Measurements from ENCODE around the gene DPF3.

The DPF3 gene

GRCh38 chr14:72690324-72690723 is 203.6 kb downstream of the DPF3 start:
- Histone ChIP-seq H3K79me2 (ENCODE audit: insufficient read depth, low read length) (no peaks in the 10 kb centered on the region), H3K27me3 (ENCODE audit: low read length) (no peaks in the 10 kb centered on the region), H3K4me2 (ENCODE audit: low read depth, low read length, poor library complexity, severe bottlenecking) (no peak overlapping the region), H2AFZ (ENCODE audit: low read depth, low read length, severe bottlenecking) (no peak overlapping the region), H3K36me3 (ENCODE audit: low read length) (no peaks in the 10 kb centered on the region), H4K20me1 (ENCODE audit: low read depth, low read length) (no peaks in the 10 kb centered on the region), H3K9ac (ENCODE audit: low read length) (no peak overlapping the region), H3F3A (ENCODE audit: insufficient read depth) (no peaks in the 10 kb centered on the region), H3K9me2 (replicated peaks; ENCODE audit: insufficient read depth, low read length) (no peaks in the 10 kb centered on the region), H3K9me3 (ENCODE audit: insufficient read depth, low read length) (no peaks in the 10 kb centered on the region), H3K27ac (ENCODE audit: low read depth, low read length) (no peak overlapping the region), H3K4me3 (ENCODE audit: insufficient read depth, low read length, poor library complexity, severe bottlenecking) (no peak overlapping the region)
- TF ChIP-seq CTCF (IDR thresholded peaks at IDR 0.05; ENCODE audit: insufficient read depth, low read length, poor library complexity, severe bottlenecking) (no peak), EZH2phosphoT487 (conservative IDR thresholded peaks at IDR 0.05; ENCODE audit: low read length) (no peak)

GRCh38 chr14:72688990-72689671 is 204.8 kb downstream of the DPF3 start:
- H2AFZ ChIP-seq (ENCODE audit: low read depth, low read length, severe bottlenecking): no peak overlapping the region
- no peak overlapping the region for H3K4me2 ChIP-seq (ENCODE audit: low read depth, low read length, poor library complexity, severe bottlenecking)
- H3K9me2 ChIP-seq (replicated peaks; ENCODE audit: insufficient read depth, low read length): no peaks in the 10 kb centered on the region
- H3K9me3 ChIP-seq (ENCODE audit: insufficient read depth, low read length): no peaks in the 10 kb centered on the region
- no peak for TF ChIP-seq CTCF (IDR thresholded peaks at IDR 0.05; ENCODE audit: insufficient read depth, low read length, poor library complexity, severe bottlenecking)
- TF ChIP-seq EZH2phosphoT487 (conservative IDR thresholded peaks at IDR 0.05; ENCODE audit: low read length): no peak
- H3K36me3 ChIP-seq (ENCODE audit: low read length): no peaks in the 10 kb centered on the region
- H3K27ac ChIP-seq (ENCODE audit: low read depth, low read length): no peak overlapping the region
- no peak overlapping the region for H3K9ac ChIP-seq (ENCODE audit: low read length)
- no peaks in the 10 kb centered on the region for H3F3A ChIP-seq (ENCODE audit: insufficient read depth)
- H4K20me1 ChIP-seq (ENCODE audit: low read depth, low read length): no peaks in the 10 kb centered on the region
- H3K4me3 ChIP-seq (ENCODE audit: insufficient read depth, low read length, poor library complexity, severe bottlenecking): no peak overlapping the region
- no peaks in the 10 kb centered on the region for H3K79me2 ChIP-seq (ENCODE audit: insufficient read depth, low read length)
- no peaks in the 10 kb centered on the region for H3K27me3 ChIP-seq (ENCODE audit: low read length)

- no peaks in the 10 kb centered on the region for H3K79me2 ChIP-seq (ENCODE audit: insufficient read depth, low read length)
- H3K4me3 ChIP-seq (ENCODE audit: insufficient read depth, low read length, poor library complexity, severe bottlenecking): no peak overlapping the region
- no peaks in the 10 kb centered on the region for H3K36me3 ChIP-seq (ENCODE audit: low read length)
- H3K27ac ChIP-seq (ENCODE audit: low read depth, low read length): no peak overlapping the region
- no peaks in the 10 kb centered on the region for H3K9me3 ChIP-seq (ENCODE audit: insufficient read depth, low read length)
- TF ChIP-seq EZH2phosphoT487 (conservative IDR thresholded peaks at IDR 0.05; ENCODE audit: low read length) (no peak), CTCF (IDR thresholded peaks at IDR 0.05; ENCODE audit: insufficient read depth, low read length, poor library complexity, severe bottlenecking) (no peak)
- H2AFZ ChIP-seq (ENCODE audit: low read depth, low read length, severe bottlenecking): no peak overlapping the region
- H3K4me2 ChIP-seq (ENCODE audit: low read depth, low read length, poor library complexity, severe bottlenecking): no peak overlapping the region
- no peak overlapping the region for H3K9ac ChIP-seq (ENCODE audit: low read length)
- H4K20me1 ChIP-seq (ENCODE audit: low read depth, low read length): no peaks in the 10 kb centered on the region
- no peaks in the 10 kb centered on the region for H3K27me3 ChIP-seq (ENCODE audit: low read length)
- H3F3A ChIP-seq (ENCODE audit: insufficient read depth): no peaks in the 10 kb centered on the region
- H3K9me2 ChIP-seq (replicated peaks; ENCODE audit: insufficient read depth, low read length): no peaks in the 10 kb centered on the region
These were observed 207.1 kb downstream of the DPF3 start for GRCh38 chr14:72686832-72687231.
